Testis (tissue), 3 donors: ENCODE measurements around the gene AIPL1. TPM values are rescaled to one million over a fixed set of nuclear protein-coding genes. Genes with fewer than 3 reads are reported as not detected.

Source experiments
- DNase-seq: peaks from one replicate; pipeline ENCODE4 v3.0.0-alpha.2; 2019
- H3K27ac ChIP-seq, 2 donors: fragments of 200-600 bp; sonication (generic); one replicate each; pipeline ENCODE4 v1.5.1; 2019
- H3K27me3 ChIP-seq: fragments of 200-600 bp; sonication (generic); one replicate; pipeline ENCODE4 v1.5.1; 2019
- H3K36me3 ChIP-seq: fragments of 200-600 bp; sonication (generic); one replicate; pipeline ENCODE4 v1.5.1; 2017; ENCODE audit warnings: low read depth; ENCODE audit errors: missing control alignments
- H3K4me1 ChIP-seq: fragments of 200-600 bp; sonication (generic); one replicate; pipeline ENCODE4 v1.5.1; 2019
- H3K4me3 ChIP-seq, 2 donors: fragments of 200-600 bp; sonication (generic); one replicate each; pipeline ENCODE4 v1.5.1; 2017 to 2019
- H3K9me3 ChIP-seq: fragments of 200-600 bp; sonication (generic); one replicate; pipeline ENCODE4 v1.5.1; 2017
- CTCF ChIP-seq, 3 experiments: fragments of 450-650 bp in 2 of 3; fragments of 200-600 bp in 1 of 3; sonication (generic) in 1 of 3; IDR thresholded peaks; one replicate each; pipeline ENCODE4 v1.5.1; 2016 to 2019; ENCODE audit warnings: antibody characterized with exemption in 3 of 3, mild to moderate bottlenecking in 2 of 3, moderate library complexity in 1 of 3
- POLR2A ChIP-seq: fragments of 450-650 bp; IDR thresholded peaks from one replicate; pipeline ENCODE4 v1.6.1; 2017; ENCODE audit warnings: antibody characterized with exemption, mild to moderate bottlenecking, moderate library complexity
- WGBS, 2 donors: methylation state at CpG; one replicate each; pipeline ENCODE4 v1.1.5; 2018; 5-methylcytosine and 5-hydroxymethylcytosine counted together
- intact Hi-C: fragments of 100-400 bp; cut with DNase I; formaldehyde crosslinking; loops from one replicate; pipeline ENCODE4 v1.15.1; 2023; ENCODE audit warnings: low total_unique reads
- polyA plus RNA-seq: library from polyadenylated mRNA; stranded (reverse); fragments of 350-450 nt; fragmentation: Illumina TruSeq; extraction: RNeasy Lipid Tissue Mini Kit (QIAGEN cat#74804); gene quantifications from one replicate; pipeline ENCODE4 v1.2.3, GENCODE V29; 2014; ENCODE audit warnings: low read depth, low replicate concordance; ENCODE audit not compliant: insufficient read depth
- total RNA-seq, 2 donors: library from RNA; depleted of rRNA; stranded (reverse); fragments of >200 nt; gene quantifications; one replicate each; pipeline ENCODE4 v1.2.3, GENCODE V29; 2016

AIPL1 gene
- total and polyA plus RNA-seq, 3 donors from 2014 or later = 0.37 to 1.0 (median 0.49) TPM

GRCh38 chr17:6425407-6425806 lies 9.5 kb downstream of the AIPL1 start:
- intact Hi-C loops = no loop called here
- Histone ChIP-seq H3K4me1 (no peaks in the 10 kb centered on the region), H3K9me3 (no peaks in the 10 kb centered on the region), H3K27me3 (no peaks in the 10 kb centered on the region), H3K4me3 (no peak overlapping the region), H3K36me3 (no peaks in the 10 kb centered on the region), H3K27ac (no peak overlapping the region)
- TF ChIP-seq CTCF (IDR thresholded peaks at IDR 0.05) (no peak), POLR2A (no peak)
- 55 to 80% methylated on average over 14 to 18 of the region's 18 CpGs for WGBS, 2 donors
- DNase-seq = no peak

GRCh38 chr17:6423931-6424330 lies 11.0 kb downstream of the AIPL1 start:
- TF ChIP-seq POLR2A (no peak), CTCF (IDR thresholded peaks at IDR 0.05) (no peak)
- 74 to 76% methylated on average over 13 to 14 of the region's 14 CpGs for WGBS, 2 donors
- H3K27me3 ChIP-seq = no peaks in the 10 kb centered on the region
- H3K27ac ChIP-seq = no peak overlapping the region
- no peaks in the 10 kb centered on the region for H3K4me1 ChIP-seq
- no peak overlapping the region for H3K4me3 ChIP-seq
- DNase-seq = no peak
- H3K36me3 ChIP-seq = no peaks in the 10 kb centered on the region
- H3K9me3 ChIP-seq = no peaks in the 10 kb centered on the region
- intact Hi-C loops = loop anchor here (5.0 kb wide), 1 partner anchor 837 kb away; no protein-coding TSS in a partner anchor

- no peak for DNase-seq
- no peak overlapping the region for H3K4me3 ChIP-seq
- no peaks in the 10 kb centered on the region for H3K27me3 ChIP-seq
- no peak overlapping the region for H3K27ac ChIP-seq
- 65 to 72% methylated on average over 11 to 13 of the region's 13 CpGs for WGBS, 2 donors
- intact Hi-C loops = loop anchor here (5.0 kb wide), 1 partner anchor 835 kb away; no protein-coding TSS in a partner anchor
- H3K9me3 ChIP-seq = no peaks in the 10 kb centered on the region
- H3K4me1 ChIP-seq = no peaks in the 10 kb centered on the region
- TF ChIP-seq CTCF (IDR thresholded peaks at IDR 0.05) (no peak), POLR2A (no peak)
- no peaks in the 10 kb centered on the region for H3K36me3 ChIP-seq
Observed at GRCh38 chr17:6422654-6423241, 12.2 kb downstream of the AIPL1 start.

GRCh38 chr17:6421700-6422604 lies 13.0 kb downstream of the AIPL1 start:
- peak; percentile 75 to 83 (median 77) for TF ChIP-seq CTCF (IDR thresholded peaks at IDR 0.05)
- TF ChIP-seq POLR2A = no peak
- no peak overlapping the region for H3K27ac ChIP-seq
- H3K4me1 ChIP-seq = no peaks in the 10 kb centered on the region
- 34 to 35% methylated on average over 12 to 13 of the region's 13 CpGs for WGBS, 2 donors
- intact Hi-C loops = loop anchor here (5.0 kb wide), 1 partner anchor 835 kb away; no protein-coding TSS in a partner anchor
- DNase-seq = peak; percentile 85
- no peaks in the 10 kb centered on the region for H3K9me3 ChIP-seq
- H3K27me3 ChIP-seq = no peaks in the 10 kb centered on the region
- H3K36me3 ChIP-seq = no peaks in the 10 kb centered on the region
- no peak overlapping the region for H3K4me3 ChIP-seq
